Hepatocyte (in vitro differentiated cells): Measurements from ENCODE around the gene SH3TC2. TPM values are rescaled to one million over a fixed set of nuclear protein-coding genes. Genes with fewer than 3 reads are reported as not detected.
"Not testable (repeated sequence)": the region's sequence is repeated elsewhere in the genome, so short reads cannot be mapped to it uniquely, and the experiment has no call there.

Experiments
- DNase-seq: peaks from one replicate; pipeline ENCODE4 v3.0.0-alpha.2; 2016; ENCODE audit warnings: low spot score
- H2AFZ ChIP-seq: fragments of 200-600 bp; sonication (generic); 2 replicates; pipeline ENCODE4 v1.6.0; 2016; ENCODE audit warnings: antibody characterized with exemption, mild to moderate bottlenecking
- H3K27ac ChIP-seq: fragments of 200-600 bp; sonication (generic); 2 replicates; pipeline ENCODE4 v1.5.1; 2016; ENCODE audit warnings: mild to moderate bottlenecking
- H3K27me3 ChIP-seq: fragments of 200-600 bp; sonication (generic); 2 replicates; pipeline ENCODE4 v1.6.1; 2016
- H3K36me3 ChIP-seq: fragments of 200-600 bp; sonication (generic); replicated peaks from 2 replicates; pipeline ENCODE4 v1.5.1; 2016; ENCODE audit warnings: low read depth; ENCODE audit not compliant: insufficient read depth
- H3K4me1 ChIP-seq: fragments of 200-600 bp; sonication (generic); 2 replicates; pipeline ENCODE4 v1.5.1; 2016; ENCODE audit warnings: mild to moderate bottlenecking, moderate library complexity; ENCODE audit not compliant: insufficient read depth
- H3K4me2 ChIP-seq: fragments of 200-600 bp; sonication (generic); 2 replicates; pipeline ENCODE4 v1.6.0; 2016
- H3K4me3 ChIP-seq: fragments of 200-600 bp; sonication (generic); 2 replicates; pipeline ENCODE4 v1.5.1; 2016; ENCODE audit warnings: mild to moderate bottlenecking
- H3K79me2 ChIP-seq: fragments of 200-600 bp; sonication (generic); 2 replicates; pipeline ENCODE4 v1.6.0; 2017; ENCODE audit warnings: mild to moderate bottlenecking
- H3K9me2 ChIP-seq: fragments of 200-600 bp; sonication (generic); replicated peaks from 2 replicates; pipeline ENCODE4 v1.6.0; 2017; ENCODE audit warnings: mild to moderate bottlenecking; ENCODE audit not compliant: insufficient read depth
- H3K9me3 ChIP-seq: fragments of 200-600 bp; sonication (generic); 2 replicates; pipeline ENCODE4 v1.5.1; 2016; ENCODE audit warnings: low read depth, mild to moderate bottlenecking
- H4K20me1 ChIP-seq: fragments of 200-600 bp; sonication (generic); 2 replicates; pipeline ENCODE4 v1.6.0; 2016; ENCODE audit warnings: mild to moderate bottlenecking; ENCODE audit not compliant: insufficient read depth, poor library complexity, severe bottlenecking
- EZH2 ChIP-seq: fragments of 200-600 bp; sonication (generic); IDR thresholded peaks from 2 replicates; pipeline ENCODE4 v1.6.1; 2016; ENCODE audit warnings: antibody characterized with exemption, mild to moderate bottlenecking, borderline replicate concordance
- EZH2phosphoT487 ChIP-seq: fragments of 200-600 bp; sonication (generic); IDR thresholded peaks from one replicate; pipeline ENCODE4 v1.6.1; 2018; ENCODE audit warnings: antibody characterized with exemption, mild to moderate bottlenecking, low read depth, moderate library complexity; ENCODE audit not compliant: unreplicated experiment, severe bottlenecking
- WGBS: methylation state at CpG from one replicate; pipeline ENCODE4 v1.1.6; 2016; ENCODE audit warnings: low lambda C conversion rate; ENCODE audit errors: missing lambda C conversion rate; 5-methylcytosine and 5-hydroxymethylcytosine counted together
- polyA plus RNA-seq: library from polyadenylated mRNA; unstranded; fragments of >200 nt; fragmentation: Nextera tagmentation; extraction: Ambion mirVana; gene quantifications from 2 replicates; pipeline ENCODE4 v1.2.1, GENCODE V29; 2016
- total RNA-seq: library from RNA; depleted of rRNA; stranded (reverse); fragments of >200 nt; gene quantifications from 2 replicates; pipeline ENCODE4 v1.2.3, GENCODE V29; 2014
- TF ChIP-seq, protein P1 (sequence below): fragments of 200-600 bp; sonication (generic); IDR thresholded peaks from 2 replicates; pipeline ENCODE4 v1.5.1; 2016; ENCODE audit warnings: antibody characterized with exemption, mild to moderate bottlenecking; ENCODE audit not compliant: poor library complexity

The SH3TC2 gene
- total and polyA plus RNA-seq, 2 experiments from 2014 or later: 2.2 to 3.5 TPM

DNA sequence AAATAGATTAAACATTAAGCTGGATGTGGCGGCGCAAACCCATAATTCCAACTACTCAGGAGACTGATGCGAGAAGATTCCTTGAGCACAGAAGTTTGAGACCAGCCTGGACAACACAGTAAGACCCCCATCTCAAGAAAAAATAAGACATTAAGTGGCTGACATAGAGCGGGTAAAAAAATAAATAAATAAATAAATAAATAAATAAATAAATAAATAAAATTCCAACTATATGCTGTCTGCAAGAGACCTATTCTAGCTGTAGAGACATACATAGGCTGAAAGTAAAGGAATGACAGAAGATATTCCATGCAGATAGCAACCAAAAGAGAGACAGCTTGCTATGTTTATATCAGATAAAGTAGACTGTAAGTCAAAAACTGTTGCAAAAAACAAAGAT is 17.4 kb upstream of the SH3TC2 start:
- Histone ChIP-seq H4K20me1 (no peaks in the 10 kb centered on the region), H3K79me2 (no peaks in the 10 kb centered on the region), H3K4me2 (no peak overlapping the region), H2AFZ (no peak overlapping the region), H3K9me2 (no peaks in the 10 kb centered on the region), H3K27me3 (no peaks in the 10 kb centered on the region), H3K27ac (no peak overlapping the region), H3K4me1 (no peaks in the 10 kb centered on the region), H3K36me3 (no peaks in the 10 kb centered on the region), H3K9me3 (no peaks in the 10 kb centered on the region), H3K4me3 (no peak overlapping the region)
- 97% methylated on average over 4 of the region's 4 CpGs for WGBS
- TF ChIP-seq EZH2 (no peak), EZH2phosphoT487 (no peak)
- TF ChIP-seq, protein P1, sequence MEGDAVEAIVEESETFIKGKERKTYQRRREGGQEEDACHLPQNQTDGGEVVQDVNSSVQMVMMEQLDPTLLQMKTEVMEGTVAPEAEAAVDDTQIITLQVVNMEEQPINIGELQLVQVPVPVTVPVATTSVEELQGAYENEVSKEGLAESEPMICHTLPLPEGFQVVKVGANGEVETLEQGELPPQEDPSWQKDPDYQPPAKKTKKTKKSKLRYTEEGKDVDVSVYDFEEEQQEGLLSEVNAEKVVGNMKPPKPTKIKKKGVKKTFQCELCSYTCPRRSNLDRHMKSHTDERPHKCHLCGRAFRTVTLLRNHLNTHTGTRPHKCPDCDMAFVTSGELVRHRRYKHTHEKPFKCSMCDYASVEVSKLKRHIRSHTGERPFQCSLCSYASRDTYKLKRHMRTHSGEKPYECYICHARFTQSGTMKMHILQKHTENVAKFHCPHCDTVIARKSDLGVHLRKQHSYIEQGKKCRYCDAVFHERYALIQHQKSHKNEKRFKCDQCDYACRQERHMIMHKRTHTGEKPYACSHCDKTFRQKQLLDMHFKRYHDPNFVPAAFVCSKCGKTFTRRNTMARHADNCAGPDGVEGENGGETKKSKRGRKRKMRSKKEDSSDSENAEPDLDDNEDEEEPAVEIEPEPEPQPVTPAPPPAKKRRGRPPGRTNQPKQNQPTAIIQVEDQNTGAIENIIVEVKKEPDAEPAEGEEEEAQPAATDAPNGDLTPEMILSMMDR: no peak
- DNase-seq: no peak

DNA sequence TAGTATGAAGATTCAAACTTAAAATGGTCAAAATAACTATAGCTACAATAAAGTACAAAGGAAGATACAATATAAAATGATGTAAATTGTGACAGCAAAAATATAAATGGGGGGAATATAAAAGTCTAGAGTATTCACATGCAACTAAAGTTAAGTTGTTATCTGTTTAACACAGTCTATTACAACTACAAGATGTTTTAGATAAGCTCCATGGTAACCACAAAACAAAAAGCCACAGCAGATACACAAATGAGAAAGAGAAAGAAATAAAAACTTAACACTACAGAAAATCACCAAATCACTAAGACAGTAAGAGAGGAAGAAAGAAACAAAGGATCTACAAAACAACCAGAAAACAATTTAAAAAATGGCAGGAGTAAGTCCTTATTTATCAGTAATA is 17.0 kb upstream of the SH3TC2 start:
- H3K79me2 ChIP-seq: no peaks in the 10 kb centered on the region

DNA sequence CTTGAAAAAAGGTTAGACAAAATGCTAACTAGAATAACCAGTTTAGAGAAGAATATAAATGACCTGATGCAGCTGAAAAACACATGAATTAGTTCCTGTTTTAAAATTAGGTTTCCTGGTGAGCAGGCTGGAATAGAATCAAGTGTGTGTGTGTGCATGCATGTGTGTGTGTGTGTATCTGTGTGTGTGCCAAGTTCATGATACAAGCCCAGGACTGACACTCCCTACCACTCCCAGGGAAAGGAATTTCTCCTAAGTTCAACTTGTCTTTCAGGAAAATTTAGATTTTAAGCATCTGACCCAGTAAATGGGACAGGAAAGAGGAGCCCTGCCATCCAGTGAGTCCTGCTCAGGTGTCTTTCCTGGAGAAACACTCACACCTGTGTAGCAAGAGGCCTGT is 11.2 kb upstream of the SH3TC2 start:
- not testable (repeated sequence) for H3K9me3 ChIP-seq, DNase-seq

More for the DNA sequence above, 17.0 kb upstream of the SH3TC2 start:
- Histone ChIP-seq H2AFZ (no peak overlapping the region), H3K9me2 (no peaks in the 10 kb centered on the region), H4K20me1 (no peaks in the 10 kb centered on the region), H3K27ac (no peak overlapping the region), H3K4me3 (no peak overlapping the region), H3K9me3 (no peaks in the 10 kb centered on the region), H3K27me3 (no peaks in the 10 kb centered on the region), H3K4me2 (no peak overlapping the region), H3K36me3 (no peaks in the 10 kb centered on the region), H3K4me1 (no peaks in the 10 kb centered on the region)
- TF ChIP-seq EZH2phosphoT487 (no peak), EZH2 (no peak)
- TF ChIP-seq, protein P1: no peak
- DNase-seq: no peak

DNA sequence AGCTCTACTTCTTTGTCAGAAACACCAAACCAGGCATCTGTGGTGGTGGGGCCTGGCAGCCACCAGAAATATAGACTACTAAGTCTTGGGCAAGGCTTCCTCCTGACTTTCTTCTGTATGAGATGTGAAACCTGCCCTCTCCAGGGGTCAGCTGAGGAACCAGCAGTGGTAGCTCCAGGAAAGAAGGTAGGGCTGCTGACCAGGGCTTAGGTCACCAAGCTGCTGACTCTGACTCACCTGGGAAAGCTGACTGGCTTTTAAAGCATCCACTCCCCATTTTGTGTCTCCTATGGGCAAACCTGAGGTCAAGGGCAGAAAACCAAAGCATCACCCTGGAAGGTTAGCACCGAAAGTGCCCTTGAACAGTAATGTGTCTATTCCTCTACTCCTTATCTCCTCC is 10.4 kb upstream of the SH3TC2 start:
- DNase-seq: no peak
- Histone ChIP-seq H3K36me3 (no peaks in the 10 kb centered on the region), H3K79me2 (no peaks in the 10 kb centered on the region), H3K4me1 (no peaks in the 10 kb centered on the region), H3K27me3 (no peaks in the 10 kb centered on the region), H3K4me2 (no peak overlapping the region), H3K9me3 (no peaks in the 10 kb centered on the region), H3K27ac (no peak overlapping the region), H3K9me2 (no peaks in the 10 kb centered on the region), H2AFZ (no peak overlapping the region), H3K4me3 (no peak overlapping the region), H4K20me1 (no peaks in the 10 kb centered on the region)
- WGBS: 96% methylated on average over 1 of the region's 1 CpG
- TF ChIP-seq, protein P1: no peak
- TF ChIP-seq EZH2phosphoT487 (no peak), EZH2 (no peak)

More for the DNA sequence above, 11.2 kb upstream of the SH3TC2 start:
- H3K36me3 ChIP-seq, H3K4me2 ChIP-seq, H3K4me3 ChIP-seq, H2AFZ ChIP-seq, H3K27ac ChIP-seq, H3K79me2 ChIP-seq, H3K9me2 ChIP-seq, H3K27me3 ChIP-seq, H3K4me1 ChIP-seq, H4K20me1 ChIP-seq: not testable (repeated sequence)
